NCI-H1092 (cell line): ENCODE measurements around the gene PHACTR3.

ENCODE experiments used
- DNase-seq: peaks from one replicate; lab custom pipeline; 2025; lab: John Stamatoyannopoulos, UW

PHACTR3 gene

DNA sequence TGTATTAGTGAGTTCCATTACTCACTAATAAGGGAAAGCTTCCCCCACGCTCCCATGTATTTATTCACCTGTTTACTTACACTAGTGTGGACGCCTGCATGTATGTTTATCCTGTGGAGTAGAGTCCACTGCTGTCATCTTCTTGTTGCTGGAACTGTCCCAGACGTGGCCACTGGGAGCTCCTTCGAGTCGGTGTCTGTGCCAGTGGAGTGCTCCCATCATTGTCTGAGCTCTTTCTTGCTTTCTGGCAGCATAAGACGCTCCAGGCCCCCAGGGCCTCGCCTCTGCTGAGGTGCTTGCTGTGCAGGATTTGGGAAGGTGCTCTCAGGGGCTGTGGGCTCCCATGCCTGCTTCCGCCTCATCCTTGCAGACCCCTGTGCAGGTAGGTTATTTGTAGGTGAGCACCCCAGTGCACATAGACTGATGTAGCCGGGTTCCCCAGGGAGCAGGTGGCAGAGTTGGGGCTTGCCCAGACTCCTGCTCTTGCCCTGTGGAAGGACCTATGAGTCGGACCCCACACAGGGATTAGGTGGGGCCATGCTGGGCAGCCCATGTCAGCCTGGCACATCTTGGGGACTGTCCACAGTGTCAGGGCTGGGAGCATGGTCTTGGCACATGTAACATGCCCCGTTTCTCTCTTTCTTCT is 16.6 kb downstream of the PHACTR3 start:
- DNase-seq = no peak

DNA sequence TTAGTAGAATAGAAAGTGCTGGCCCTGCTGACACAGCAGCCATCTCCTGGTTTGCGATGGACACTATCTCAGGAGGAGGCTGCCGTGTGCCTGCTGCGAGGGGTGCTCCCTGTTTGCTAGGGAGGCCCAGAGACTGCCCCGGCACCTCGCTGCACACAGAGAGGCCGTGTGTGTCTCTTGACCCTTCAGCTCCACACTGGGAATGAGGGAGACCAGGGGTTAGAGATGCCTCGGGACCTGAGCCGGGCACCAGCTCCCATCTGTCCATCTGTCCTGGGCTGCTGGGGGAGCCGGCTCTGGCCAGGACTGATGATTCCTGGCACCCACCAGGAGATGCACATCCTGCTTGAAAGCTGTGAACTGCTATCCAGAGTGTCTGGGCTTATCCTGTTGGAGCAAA is 18.2 kb downstream of the PHACTR3 start:
- DNase-seq = no peak

DNA sequence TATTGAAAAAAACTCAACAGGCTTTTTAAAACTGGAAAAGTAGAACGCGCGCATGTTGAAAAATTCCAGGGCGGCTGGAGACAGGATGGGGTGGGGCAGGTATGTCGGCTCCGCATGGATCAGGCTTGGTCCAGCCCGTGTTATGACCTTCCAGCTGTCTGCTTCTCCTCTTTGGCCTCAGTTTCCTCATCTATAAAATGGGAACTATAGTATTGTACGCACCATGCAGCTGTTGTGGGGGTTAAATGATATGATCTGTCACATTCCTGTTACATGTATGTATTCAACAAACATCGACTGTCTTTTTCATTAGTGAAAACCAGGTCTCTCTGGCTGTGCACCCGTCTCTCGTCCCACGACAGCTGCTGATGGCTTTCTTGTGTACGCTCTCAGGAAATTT is 18.8 kb downstream of the PHACTR3 start:
- DNase-seq = no peak

DNA sequence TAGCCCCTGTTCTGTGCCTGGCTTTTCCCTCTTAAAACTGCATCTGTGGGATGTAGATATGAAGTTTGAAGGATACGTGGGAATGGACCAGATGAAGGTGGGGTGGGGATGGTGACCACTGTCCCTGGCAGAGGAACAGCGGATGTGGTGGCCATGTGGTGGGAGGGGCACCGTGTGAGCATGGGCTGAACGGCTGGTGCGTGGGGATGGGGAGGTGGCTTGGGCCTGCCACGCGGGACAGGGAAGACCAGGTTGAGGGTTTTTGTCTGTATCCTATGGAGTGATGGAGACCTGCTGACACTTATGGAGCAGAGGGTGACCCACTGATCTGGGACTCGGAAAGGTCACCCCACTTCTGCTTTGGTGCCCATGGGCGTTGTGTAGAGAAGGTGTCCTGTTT is 19.2 kb downstream of the PHACTR3 start:
- no peak for DNase-seq

GRCh38 chr20:59624401-59624800 is 20.1 kb downstream of the PHACTR3 start:
- DNase-seq = no peak

- no peak for DNase-seq
Observed at GRCh38 chr20:59625214-59625922, 21.0 kb downstream of the PHACTR3 start.

GRCh38 chr20:59627298-59627697 is 23.0 kb downstream of the PHACTR3 start:
- no peak for DNase-seq

GRCh38 chr20:59628171-59628570 is 23.8 kb downstream of the PHACTR3 start:
- DNase-seq = no peak

- no peak for DNase-seq
Observed at GRCh38 chr20:59629141-59630045, 25.1 kb downstream of the PHACTR3 start.

- DNase-seq = no peak
Observed at GRCh38 chr20:59630526-59630925, 26.2 kb downstream of the PHACTR3 start.

DNA sequence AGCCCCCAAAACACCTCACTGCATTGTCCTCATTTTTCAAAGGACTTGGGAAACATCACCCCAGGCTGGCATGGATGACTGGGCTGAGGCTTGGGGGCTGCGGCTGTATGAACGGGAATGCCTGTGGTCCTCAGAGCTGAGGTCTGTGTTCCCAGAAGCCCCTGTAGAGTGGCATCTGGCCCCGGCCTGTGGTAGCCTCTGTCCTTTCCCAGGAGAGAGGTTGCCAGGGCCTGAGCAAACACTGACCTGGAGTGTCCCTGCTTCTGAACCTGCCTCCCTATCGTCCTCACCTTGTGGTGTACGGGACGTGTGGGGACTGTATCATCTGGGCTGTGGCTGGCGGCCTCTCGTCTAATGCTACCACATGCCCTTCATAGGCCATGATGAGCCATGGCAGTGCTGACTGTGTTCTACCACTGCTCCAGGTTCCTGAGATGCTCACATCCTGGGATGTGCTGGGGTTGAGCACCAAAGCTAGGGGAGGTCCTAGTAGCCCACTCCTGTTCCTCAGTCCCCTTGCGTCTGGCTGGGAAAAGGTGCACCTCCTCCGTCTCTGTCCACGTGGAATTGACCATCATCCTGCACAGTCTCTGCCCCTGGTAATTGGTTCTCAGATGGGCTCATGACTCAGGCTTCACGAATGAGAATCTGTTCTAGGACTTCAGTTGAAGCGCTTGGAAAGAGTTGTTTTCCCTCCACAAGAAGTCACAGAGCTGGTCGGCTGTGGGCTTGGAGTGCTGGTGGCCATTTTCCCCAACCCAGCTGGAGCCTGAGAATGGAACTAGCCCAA is 27.6 kb downstream of the PHACTR3 start:
- DNase-seq = no peak

DNA sequence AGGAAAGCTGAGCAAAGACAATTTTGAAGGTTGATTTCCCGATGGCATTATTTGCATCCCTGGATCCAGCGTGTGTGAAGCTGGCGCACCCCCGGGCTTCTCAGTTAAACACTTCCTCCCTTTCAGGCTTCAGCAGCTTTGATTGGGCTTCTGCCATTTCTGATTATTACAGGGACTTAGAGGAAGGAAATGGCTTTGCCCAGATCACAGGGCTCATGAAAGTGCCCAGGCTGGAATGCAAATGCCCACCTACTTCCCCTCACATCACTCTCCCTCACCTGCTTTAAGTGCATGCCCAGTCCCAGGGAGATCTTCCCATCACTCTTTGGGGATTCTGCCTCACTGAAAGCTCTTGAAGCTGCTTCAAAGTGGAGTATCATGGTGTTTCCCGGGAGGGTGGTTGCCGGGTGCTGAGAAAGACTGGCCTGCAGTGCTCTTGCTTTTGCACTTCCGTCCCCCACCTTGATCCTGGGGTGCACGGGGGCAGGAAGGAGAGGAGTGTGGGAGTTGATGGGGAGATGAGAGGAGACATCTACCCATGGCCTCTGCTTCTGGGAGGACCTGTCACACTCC is 28.3 kb downstream of the PHACTR3 start:
- no peak for DNase-seq

DNA sequence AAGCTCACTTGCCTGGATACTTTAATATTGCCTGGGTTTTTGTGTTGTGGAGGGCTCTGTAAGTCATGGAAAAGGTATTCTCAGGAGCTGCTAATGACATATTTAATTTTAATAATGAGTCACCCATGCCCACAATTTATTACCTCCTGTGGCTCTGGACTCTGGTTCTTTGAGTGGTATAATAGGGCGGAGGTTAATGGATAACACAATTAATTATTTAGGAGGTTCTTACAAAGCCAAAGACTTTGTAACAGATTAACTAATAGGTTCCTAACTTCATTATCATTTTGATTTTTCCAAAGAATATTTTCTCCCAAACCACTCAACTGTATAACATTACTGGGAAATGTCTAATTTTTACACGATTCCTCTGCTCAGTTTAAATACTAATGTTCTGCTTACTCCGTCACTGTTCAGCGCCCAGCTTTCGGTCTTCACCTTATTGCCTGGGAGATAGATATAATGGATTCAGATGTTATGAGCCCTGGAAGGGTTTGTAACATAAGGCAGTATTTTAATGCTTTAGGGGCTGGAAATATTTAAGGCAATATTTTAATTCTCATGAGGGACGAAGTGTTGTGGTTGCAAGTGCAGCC is 29.4 kb downstream of the PHACTR3 start:
- no peak for DNase-seq

- no peak for DNase-seq
Observed at GRCh38 chr20:59634435-59635005, 30.2 kb downstream of the PHACTR3 start.

DNA sequence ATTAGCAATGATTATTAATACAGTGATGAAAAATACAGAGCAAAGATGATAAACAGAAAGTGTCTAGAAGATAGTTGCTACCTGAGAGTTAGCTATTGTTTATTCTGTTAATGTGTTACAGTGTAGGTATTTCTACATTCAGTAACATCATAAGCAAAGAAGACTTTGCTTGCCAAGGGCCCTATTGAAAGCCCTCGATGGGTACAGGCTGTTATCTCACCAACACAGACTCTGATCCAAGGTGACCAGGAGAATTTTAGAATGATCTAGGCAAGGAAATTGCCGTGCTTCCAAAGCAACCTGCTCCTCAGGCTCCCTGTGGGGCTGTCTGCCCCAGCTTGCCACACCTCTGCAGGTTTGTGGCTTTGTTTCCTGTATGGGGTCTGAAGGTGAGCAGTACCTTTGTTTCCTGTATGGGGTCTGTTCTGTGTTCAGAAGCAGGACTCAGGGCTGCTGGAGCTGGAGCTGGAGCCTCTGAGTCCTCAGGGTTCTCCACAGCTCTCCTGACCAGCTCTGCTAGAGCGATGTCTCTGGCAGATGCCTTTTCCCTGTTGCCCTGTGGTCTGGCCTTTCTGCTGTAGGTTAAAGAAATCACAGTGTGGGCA is 32.5 kb downstream of the PHACTR3 start:
- DNase-seq = no peak

DNA sequence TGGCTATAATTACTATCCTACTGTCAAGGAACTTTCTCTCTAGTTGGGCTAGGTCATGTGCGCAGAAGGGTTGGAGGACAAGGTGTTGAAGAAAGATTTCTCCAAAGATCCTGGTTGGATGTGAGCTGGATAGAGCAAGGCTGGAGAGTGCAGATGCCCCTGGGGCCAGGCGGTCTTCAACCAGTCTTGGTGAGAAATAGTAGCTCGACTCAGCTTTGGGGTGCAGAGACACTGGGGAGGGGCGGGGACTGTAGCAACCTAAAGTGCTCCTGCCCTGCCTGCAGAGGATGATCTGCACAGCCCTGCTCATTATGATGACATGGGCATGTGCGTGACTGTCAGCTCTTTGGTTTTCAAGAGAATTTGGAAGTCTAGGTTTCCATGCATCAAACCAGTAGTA is 35.9 kb downstream of the PHACTR3 start:
- no peak for DNase-seq

- DNase-seq = no peak
Observed at GRCh38 chr20:59643615-59644061, 39.3 kb downstream of the PHACTR3 start.

- no peak for DNase-seq
Observed at GRCh38 chr20:59644371-59644939, 40.1 kb downstream of the PHACTR3 start.

DNA sequence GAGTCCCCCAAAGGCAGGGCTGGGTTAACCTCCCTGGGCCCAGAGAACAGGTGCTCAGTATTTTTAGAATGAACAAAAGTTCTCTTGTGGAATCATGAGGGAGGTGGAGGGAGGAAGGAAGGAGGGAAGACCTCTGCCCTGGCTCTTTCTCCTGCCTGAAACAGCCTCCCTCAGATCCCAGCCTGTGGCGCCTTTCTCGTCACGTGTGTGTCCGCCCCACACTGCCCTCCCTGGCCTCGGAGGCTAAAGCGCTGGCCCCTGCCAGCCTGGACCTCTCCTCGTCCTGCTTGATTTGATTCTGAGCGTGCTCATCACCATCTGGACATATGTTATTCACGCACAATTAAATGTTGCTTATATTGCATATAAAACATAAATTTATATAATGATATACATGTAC is 40.9 kb downstream of the PHACTR3 start:
- DNase-seq = no peak

DNA sequence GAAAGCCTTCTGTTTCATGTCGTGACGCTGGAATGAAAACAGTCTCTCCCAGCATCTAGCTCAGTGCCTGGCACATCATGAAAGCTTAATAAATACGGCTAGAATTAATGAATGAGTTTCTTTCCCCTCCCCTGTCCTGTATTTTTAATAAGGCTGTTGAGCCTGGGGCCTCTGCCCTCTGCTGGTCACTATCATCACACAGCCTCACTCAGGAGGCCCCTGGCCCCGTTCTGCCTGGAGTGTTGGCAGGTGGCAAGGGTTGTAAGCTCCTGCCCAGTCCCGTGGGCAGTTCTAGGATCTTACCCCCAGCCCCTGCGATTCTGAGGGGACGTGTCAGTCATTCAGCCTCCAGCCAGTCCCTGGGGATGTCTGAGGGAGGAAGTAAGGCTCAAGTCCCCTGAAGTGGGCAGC is 41.4 kb downstream of the PHACTR3 start:
- no peak for DNase-seq
